HepG2 (cell line): ENCODE data around the gene SLC22A7. TPM values are rescaled to one million over a fixed set of nuclear protein-coding genes. Genes with fewer than 3 reads are reported as not detected.

Source experiments
- CBFB ChIP-seq: sonication (generic); formaldehyde crosslinking; IDR thresholded peaks from 2 replicates; pipeline ENCODE4 v1.4.0; 2020; ENCODE audit warnings: missing genetic modification reagents
- CEBPG ChIP-seq: IDR thresholded peaks from 2 replicates; pipeline ENCODE4 v1.6.1; 2016
- FOXC1 ChIP-seq: sonication (generic); formaldehyde crosslinking; IDR thresholded peaks from 2 replicates; pipeline ENCODE4 v1.8.0; 2022; ENCODE audit warnings: mild to moderate bottlenecking, missing genetic modification reagents, borderline replicate concordance
- HDAC2 ChIP-seq: sonication (generic); formaldehyde crosslinking; IDR thresholded peaks from 2 replicates; pipeline ENCODE4 v1.4.0; 2020; ENCODE audit warnings: missing genetic modification reagents
- NFIC ChIP-seq: IDR thresholded peaks from 2 replicates; pipeline ENCODE4 v1.6.1; 2012; ENCODE audit warnings: mild to moderate bottlenecking, low read length, inconsistent platforms
- NFYC ChIP-seq: IDR thresholded peaks from 2 replicates; pipeline ENCODE4 v1.6.1; 2016; ENCODE audit warnings: missing genetic modification reagents, missing compliant biosample characterization
- REL ChIP-seq: sonication (generic); formaldehyde crosslinking; conservative IDR thresholded peaks from 2 replicates; pipeline ENCODE4 v1.8.0; 2022; ENCODE audit warnings: mild to moderate bottlenecking, missing genetic modification reagents, moderate library complexity
- ZNF556 ChIP-seq: sonication (generic); formaldehyde crosslinking; IDR thresholded peaks from 2 replicates; pipeline ENCODE4 v1.4.0; 2020; ENCODE audit warnings: mild to moderate bottlenecking, missing genetic modification reagents, borderline replicate concordance
- polyA plus RNA-seq, 8 experiments: library from polyadenylated mRNA; depleted of rRNA in 3 of 8; stranded (reverse) in 7 of 8; unstranded in 1 of 8; fragments of >200 nt; fragmentation: Illumina TruSeq in 4 of 8; extraction: Trizol in 4 of 8; gene quantifications; 2 replicates each; pipeline versions ENCODE4 v1.2.1 to v1.2.3, GENCODE V29; 2011 to 2016; ENCODE audit warnings: low read depth in 4 of 8, missing spikeins in 1 of 8, mixed read lengths in 1 of 8; ENCODE audit not compliant: insufficient read depth in 1 of 8
- total RNA-seq, 5 experiments: library from RNA; depleted of rRNA; stranded (reverse); fragments of >200 nt; fragmentation: Illumina TruSeq; extraction: Trizol; gene quantifications; 2 replicates each; pipeline ENCODE4 v1.2.3, GENCODE V29; 2016; ENCODE audit warnings: low read depth in 1 of 5
- TF ChIP-seq, protein P1 (sequence below): sonication (generic); formaldehyde crosslinking; conservative IDR thresholded peaks from 2 replicates; pipeline ENCODE4 v1.4.0; 2020; ENCODE audit warnings: mild to moderate bottlenecking, missing genetic modification reagents, moderate library complexity
- TF ChIP-seq, protein P2 (sequence below): IDR thresholded peaks from 2 replicates; pipeline ENCODE4 v1.6.1; 2016; ENCODE audit warnings: mild to moderate bottlenecking
- TF ChIP-seq, protein P3 (sequence below): sonication (generic); formaldehyde crosslinking; IDR thresholded peaks from 2 replicates; pipeline ENCODE4 v1.4.0; 2020; ENCODE audit warnings: mild to moderate bottlenecking, missing genetic modification reagents
- TF ChIP-seq, protein P4 (sequence below): sonication (generic); formaldehyde crosslinking; IDR thresholded peaks from 2 replicates; pipeline ENCODE4 v1.5.0; 2020; ENCODE audit warnings: mild to moderate bottlenecking, missing genetic modification reagents
- TF ChIP-seq, protein P5 (sequence below): sonication (generic); formaldehyde crosslinking; IDR thresholded peaks from 2 replicates; pipeline ENCODE4 v1.4.0; 2020; ENCODE audit warnings: missing genetic modification reagents
- TF ChIP-seq, protein P6 (sequence below): IDR thresholded peaks from 2 replicates; pipeline ENCODE4 v1.4.0; 2020; ENCODE audit warnings: mild to moderate bottlenecking, missing genetic modification reagents

Gene SLC22A7
- total and polyA plus RNA-seq, 2 of the 13 experiments (the other 11 are each of a cell fraction or from before 2014, with no cell fraction given): 5.3 to 22.6 TPM

DNA sequence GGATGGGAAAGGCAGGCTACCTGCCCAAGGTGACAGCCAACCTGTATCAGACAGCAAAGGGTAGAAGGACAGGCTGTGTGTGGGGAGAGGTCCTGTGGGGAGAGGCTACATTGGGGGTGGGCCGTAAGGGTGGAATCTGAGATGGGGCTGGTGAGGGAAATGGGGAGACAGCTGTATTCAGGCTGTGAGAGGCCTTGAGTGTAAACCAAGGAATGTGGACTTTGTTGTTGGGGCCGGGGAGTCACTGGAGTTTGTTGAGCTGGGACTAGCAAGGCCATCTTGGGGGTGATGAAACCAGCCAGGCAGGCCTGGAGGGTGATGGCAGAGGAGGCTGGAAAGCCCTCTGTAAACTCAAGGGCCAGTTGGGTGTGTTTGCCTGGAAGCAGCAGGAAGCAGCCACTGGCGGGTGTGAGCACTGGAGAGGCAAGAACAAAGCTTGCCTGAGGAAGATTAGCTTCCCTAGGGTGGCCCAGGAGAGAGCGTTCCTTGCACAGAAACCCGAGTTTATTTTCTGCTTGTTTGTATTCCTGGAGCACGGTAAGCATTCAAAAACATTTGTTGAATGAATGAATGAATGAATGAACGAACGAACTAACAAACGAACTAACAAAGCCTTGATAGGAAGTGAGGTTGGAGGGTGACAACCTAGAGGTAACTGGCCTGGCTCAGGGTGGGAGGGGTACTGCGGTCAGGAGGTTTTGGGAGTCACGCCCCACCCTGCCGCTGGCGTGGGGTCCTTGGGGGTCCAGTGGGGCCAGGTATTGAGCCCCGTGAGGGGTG, 35.9 kb upstream of the SLC22A7 start (continued):
- TF ChIP-seq, protein P1, sequence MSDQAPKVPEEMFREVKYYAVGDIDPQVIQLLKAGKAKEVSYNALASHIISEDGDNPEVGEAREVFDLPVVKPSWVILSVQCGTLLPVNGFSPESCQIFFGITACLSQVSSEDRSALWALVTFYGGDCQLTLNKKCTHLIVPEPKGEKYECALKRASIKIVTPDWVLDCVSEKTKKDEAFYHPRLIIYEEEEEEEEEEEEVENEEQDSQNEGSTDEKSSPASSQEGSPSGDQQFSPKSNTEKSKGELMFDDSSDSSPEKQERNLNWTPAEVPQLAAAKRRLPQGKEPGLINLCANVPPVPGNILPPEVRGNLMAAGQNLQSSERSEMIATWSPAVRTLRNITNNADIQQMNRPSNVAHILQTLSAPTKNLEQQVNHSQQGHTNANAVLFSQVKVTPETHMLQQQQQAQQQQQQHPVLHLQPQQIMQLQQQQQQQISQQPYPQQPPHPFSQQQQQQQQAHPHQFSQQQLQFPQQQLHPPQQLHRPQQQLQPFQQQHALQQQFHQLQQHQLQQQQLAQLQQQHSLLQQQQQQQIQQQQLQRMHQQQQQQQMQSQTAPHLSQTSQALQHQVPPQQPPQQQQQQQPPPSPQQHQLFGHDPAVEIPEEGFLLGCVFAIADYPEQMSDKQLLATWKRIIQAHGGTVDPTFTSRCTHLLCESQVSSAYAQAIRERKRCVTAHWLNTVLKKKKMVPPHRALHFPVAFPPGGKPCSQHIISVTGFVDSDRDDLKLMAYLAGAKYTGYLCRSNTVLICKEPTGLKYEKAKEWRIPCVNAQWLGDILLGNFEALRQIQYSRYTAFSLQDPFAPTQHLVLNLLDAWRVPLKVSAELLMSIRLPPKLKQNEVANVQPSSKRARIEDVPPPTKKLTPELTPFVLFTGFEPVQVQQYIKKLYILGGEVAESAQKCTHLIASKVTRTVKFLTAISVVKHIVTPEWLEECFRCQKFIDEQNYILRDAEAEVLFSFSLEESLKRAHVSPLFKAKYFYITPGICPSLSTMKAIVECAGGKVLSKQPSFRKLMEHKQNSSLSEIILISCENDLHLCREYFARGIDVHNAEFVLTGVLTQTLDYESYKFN: peak; percentile 63
- peak; percentile 47; the same call in 1 of the 2 replicates for TF ChIP-seq HDAC2 (CRISPR knock-in tag)
- TF ChIP-seq, protein P2, sequence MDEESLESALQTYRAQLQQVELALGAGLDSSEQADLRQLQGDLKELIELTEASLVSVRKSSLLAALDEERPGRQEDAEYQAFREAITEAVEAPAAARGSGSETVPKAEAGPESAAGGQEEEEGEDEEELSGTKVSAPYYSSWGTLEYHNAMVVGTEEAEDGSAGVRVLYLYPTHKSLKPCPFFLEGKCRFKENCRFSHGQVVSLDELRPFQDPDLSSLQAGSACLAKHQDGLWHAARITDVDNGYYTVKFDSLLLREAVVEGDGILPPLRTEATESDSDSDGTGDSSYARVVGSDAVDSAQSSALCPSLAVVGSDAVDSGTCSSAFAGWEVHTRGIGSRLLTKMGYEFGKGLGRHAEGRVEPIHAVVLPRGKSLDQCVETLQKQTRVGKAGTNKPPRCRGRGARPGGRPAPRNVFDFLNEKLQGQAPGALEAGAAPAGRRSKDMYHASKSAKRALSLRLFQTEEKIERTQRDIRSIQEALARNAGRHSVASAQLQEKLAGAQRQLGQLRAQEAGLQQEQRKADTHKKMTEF (CRISPR knock-in tag): peak; percentile 25; the same call in 1 of the 2 replicates
- 0 out of 2 replicates have a peak, but pooled peaks have one; percentile 25 for TF ChIP-seq CBFB (CRISPR knock-in tag)
- TF ChIP-seq, protein P3, sequence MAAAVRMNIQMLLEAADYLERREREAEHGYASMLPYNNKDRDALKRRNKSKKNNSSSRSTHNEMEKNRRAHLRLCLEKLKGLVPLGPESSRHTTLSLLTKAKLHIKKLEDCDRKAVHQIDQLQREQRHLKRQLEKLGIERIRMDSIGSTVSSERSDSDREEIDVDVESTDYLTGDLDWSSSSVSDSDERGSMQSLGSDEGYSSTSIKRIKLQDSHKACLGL (CRISPR knock-in tag): 0 out of 2 replicates have a peak, but pooled peaks have one; percentile 13
- peak; percentile 78 for TF ChIP-seq CEBPG (CRISPR knock-in tag)
- no peak for TF ChIP-seq NFIC
- TF ChIP-seq, protein P4, sequence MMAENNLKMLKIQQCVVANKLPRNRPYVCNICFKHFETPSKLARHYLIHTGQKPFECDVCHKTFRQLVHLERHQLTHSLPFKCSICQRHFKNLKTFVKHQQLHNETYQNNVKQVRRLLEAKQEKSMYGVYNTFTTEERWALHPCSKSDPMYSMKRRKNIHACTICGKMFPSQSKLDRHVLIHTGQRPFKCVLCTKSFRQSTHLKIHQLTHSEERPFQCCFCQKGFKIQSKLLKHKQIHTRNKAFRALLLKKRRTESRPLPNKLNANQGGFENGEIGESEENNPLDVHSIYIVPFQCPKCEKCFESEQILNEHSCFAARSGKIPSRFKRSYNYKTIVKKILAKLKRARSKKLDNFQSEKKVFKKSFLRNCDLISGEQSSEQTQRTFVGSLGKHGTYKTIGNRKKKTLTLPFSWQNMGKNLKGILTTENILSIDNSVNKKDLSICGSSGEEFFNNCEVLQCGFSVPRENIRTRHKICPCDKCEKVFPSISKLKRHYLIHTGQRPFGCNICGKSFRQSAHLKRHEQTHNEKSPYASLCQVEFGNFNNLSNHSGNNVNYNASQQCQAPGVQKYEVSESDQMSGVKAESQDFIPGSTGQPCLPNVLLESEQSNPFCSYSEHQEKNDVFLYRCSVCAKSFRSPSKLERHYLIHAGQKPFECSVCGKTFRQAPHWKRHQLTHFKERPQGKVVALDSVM (CRISPR knock-in tag): peak; percentile 33; the same call in 1 of the 2 replicates
- peak; percentile 26; the same call in 1 of the 2 replicates for TF ChIP-seq NFYC (CRISPR knock-in tag)
- peak; percentile 45; the same call in 1 of the 2 replicates for TF ChIP-seq ZNF556 (CRISPR knock-in tag)
- TF ChIP-seq, protein P5, sequence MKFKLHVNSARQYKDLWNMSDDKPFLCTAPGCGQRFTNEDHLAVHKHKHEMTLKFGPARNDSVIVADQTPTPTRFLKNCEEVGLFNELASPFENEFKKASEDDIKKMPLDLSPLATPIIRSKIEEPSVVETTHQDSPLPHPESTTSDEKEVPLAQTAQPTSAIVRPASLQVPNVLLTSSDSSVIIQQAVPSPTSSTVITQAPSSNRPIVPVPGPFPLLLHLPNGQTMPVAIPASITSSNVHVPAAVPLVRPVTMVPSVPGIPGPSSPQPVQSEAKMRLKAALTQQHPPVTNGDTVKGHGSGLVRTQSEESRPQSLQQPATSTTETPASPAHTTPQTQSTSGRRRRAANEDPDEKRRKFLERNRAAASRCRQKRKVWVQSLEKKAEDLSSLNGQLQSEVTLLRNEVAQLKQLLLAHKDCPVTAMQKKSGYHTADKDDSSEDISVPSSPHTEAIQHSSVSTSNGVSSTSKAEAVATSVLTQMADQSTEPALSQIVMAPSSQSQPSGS: peak; percentile 40
- TF ChIP-seq, protein P6, sequence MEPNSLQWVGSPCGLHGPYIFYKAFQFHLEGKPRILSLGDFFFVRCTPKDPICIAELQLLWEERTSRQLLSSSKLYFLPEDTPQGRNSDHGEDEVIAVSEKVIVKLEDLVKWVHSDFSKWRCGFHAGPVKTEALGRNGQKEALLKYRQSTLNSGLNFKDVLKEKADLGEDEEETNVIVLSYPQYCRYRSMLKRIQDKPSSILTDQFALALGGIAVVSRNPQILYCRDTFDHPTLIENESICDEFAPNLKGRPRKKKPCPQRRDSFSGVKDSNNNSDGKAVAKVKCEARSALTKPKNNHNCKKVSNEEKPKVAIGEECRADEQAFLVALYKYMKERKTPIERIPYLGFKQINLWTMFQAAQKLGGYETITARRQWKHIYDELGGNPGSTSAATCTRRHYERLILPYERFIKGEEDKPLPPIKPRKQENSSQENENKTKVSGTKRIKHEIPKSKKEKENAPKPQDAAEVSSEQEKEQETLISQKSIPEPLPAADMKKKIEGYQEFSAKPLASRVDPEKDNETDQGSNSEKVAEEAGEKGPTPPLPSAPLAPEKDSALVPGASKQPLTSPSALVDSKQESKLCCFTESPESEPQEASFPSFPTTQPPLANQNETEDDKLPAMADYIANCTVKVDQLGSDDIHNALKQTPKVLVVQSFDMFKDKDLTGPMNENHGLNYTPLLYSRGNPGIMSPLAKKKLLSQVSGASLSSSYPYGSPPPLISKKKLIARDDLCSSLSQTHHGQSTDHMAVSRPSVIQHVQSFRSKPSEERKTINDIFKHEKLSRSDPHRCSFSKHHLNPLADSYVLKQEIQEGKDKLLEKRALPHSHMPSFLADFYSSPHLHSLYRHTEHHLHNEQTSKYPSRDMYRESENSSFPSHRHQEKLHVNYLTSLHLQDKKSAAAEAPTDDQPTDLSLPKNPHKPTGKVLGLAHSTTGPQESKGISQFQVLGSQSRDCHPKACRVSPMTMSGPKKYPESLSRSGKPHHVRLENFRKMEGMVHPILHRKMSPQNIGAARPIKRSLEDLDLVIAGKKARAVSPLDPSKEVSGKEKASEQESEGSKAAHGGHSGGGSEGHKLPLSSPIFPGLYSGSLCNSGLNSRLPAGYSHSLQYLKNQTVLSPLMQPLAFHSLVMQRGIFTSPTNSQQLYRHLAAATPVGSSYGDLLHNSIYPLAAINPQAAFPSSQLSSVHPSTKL: peak; percentile 71
- 0 out of 2 replicates have a peak, but pooled peaks have one; percentile 41 for TF ChIP-seq FOXC1 (CRISPR knock-in tag)
- no peak for TF ChIP-seq REL (CRISPR knock-in tag)
